ENCODE measurements around the gene GPR15.

DNA sequence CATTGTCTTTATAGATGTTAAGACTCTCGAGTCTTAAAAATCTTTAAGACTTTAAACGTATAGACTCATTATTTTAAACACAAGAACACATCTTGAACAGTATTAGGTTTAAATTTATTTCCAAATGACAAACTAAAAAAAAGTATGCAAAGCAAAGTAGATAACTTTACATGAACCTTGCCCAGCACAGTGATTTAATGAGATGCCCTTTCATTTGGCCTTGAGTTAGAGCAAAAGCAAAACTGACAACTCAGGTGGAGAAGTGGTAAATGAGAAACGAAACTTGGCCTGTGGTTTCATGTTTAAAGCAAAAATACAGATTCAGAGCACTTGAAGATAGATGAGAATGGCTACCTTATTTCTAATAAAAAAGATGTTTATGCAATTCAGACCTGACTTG, 8.6 kb downstream of the GPR15 start:
- TF ChIP-seq, protein P1, sequence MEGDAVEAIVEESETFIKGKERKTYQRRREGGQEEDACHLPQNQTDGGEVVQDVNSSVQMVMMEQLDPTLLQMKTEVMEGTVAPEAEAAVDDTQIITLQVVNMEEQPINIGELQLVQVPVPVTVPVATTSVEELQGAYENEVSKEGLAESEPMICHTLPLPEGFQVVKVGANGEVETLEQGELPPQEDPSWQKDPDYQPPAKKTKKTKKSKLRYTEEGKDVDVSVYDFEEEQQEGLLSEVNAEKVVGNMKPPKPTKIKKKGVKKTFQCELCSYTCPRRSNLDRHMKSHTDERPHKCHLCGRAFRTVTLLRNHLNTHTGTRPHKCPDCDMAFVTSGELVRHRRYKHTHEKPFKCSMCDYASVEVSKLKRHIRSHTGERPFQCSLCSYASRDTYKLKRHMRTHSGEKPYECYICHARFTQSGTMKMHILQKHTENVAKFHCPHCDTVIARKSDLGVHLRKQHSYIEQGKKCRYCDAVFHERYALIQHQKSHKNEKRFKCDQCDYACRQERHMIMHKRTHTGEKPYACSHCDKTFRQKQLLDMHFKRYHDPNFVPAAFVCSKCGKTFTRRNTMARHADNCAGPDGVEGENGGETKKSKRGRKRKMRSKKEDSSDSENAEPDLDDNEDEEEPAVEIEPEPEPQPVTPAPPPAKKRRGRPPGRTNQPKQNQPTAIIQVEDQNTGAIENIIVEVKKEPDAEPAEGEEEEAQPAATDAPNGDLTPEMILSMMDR (IDR thresholded peaks at IDR 0.05), result no peak
- no peak for TF ChIP-seq ZFX (IDR thresholded peaks at IDR 0.05; ENCODE audit: borderline replicate concordance)

Data from 22Rv1 (cell line).